Hepatocyte (in vitro differentiated cells): ENCODE results near the gene ABCB11.
"Not testable (repeated sequence)": the region's sequence is repeated elsewhere in the genome, so short reads cannot be mapped to it uniquely, and the experiment has no call there.

Experiments used
- EZH2 ChIP-seq: fragments of 200-600 bp; sonication (generic); IDR thresholded peaks from 2 replicates; pipeline ENCODE4 v1.6.1; 2016; ENCODE audit warnings: antibody characterized with exemption, mild to moderate bottlenecking, borderline replicate concordance
- EZH2phosphoT487 ChIP-seq: fragments of 200-600 bp; sonication (generic); IDR thresholded peaks from one replicate; pipeline ENCODE4 v1.6.1; 2018; ENCODE audit warnings: antibody characterized with exemption, mild to moderate bottlenecking, low read depth, moderate library complexity; ENCODE audit not compliant: unreplicated experiment, severe bottlenecking
- TF ChIP-seq, protein P1 (sequence below): fragments of 200-600 bp; sonication (generic); IDR thresholded peaks from 2 replicates; pipeline ENCODE4 v1.5.1; 2016; ENCODE audit warnings: antibody characterized with exemption, mild to moderate bottlenecking; ENCODE audit not compliant: poor library complexity

- TF ChIP-seq EZH2, EZH2phosphoT487: not testable (repeated sequence)
- TF ChIP-seq, protein P1, sequence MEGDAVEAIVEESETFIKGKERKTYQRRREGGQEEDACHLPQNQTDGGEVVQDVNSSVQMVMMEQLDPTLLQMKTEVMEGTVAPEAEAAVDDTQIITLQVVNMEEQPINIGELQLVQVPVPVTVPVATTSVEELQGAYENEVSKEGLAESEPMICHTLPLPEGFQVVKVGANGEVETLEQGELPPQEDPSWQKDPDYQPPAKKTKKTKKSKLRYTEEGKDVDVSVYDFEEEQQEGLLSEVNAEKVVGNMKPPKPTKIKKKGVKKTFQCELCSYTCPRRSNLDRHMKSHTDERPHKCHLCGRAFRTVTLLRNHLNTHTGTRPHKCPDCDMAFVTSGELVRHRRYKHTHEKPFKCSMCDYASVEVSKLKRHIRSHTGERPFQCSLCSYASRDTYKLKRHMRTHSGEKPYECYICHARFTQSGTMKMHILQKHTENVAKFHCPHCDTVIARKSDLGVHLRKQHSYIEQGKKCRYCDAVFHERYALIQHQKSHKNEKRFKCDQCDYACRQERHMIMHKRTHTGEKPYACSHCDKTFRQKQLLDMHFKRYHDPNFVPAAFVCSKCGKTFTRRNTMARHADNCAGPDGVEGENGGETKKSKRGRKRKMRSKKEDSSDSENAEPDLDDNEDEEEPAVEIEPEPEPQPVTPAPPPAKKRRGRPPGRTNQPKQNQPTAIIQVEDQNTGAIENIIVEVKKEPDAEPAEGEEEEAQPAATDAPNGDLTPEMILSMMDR, result not testable (repeated sequence)
These were observed 33.1 kb upstream of the ABCB11 start for GRCh38 chr2:169064199-169064598.
